OCI-LY1 (cell line): ENCODE results near the gene C2CD4D.

Source experiments
- H2AFZ ChIP-seq: fragments of 200-600 bp; sonication (generic), shearing (Covaris generic); 2 replicates; pipeline ENCODE4 v1.6.0; 2014; ENCODE audit warnings: antibody characterized with exemption, mild to moderate bottlenecking, low read length
- H3F3A ChIP-seq: fragments of 200-600 bp; sonication (generic), shearing (Covaris generic); 2 replicates; pipeline ENCODE4 v1.6.0; 2014; ENCODE audit warnings: mild to moderate bottlenecking, antibody characterized with exemption, low read length, moderate library complexity; ENCODE audit not compliant: insufficient read depth
- H3K27ac ChIP-seq: fragments of 200-600 bp; sonication (generic); 2 replicates; pipeline ENCODE4 v1.5.1; 2014; ENCODE audit warnings: low read length, mixed run types, mild to moderate bottlenecking, low read depth; ENCODE audit not compliant: poor library complexity, severe bottlenecking
- H3K27me3 ChIP-seq: fragments of 200-600 bp; sonication (generic); 2 replicates; pipeline ENCODE4 v1.6.0; 2014; ENCODE audit warnings: antibody characterized with exemption, mild to moderate bottlenecking, low read length, moderate library complexity; ENCODE audit not compliant: insufficient read depth
- H3K36me3 ChIP-seq: fragments of 200-600 bp; sonication (generic); 2 replicates; pipeline ENCODE4 v1.6.1; 2014; ENCODE audit warnings: mild to moderate bottlenecking, antibody characterized with exemption, low read length, moderate library complexity, mixed read lengths; ENCODE audit not compliant: insufficient read depth
- H3K4me1 ChIP-seq: fragments of 200-600 bp; sonication (generic); 2 replicates; pipeline ENCODE4 v1.5.1; 2014; ENCODE audit warnings: mild to moderate bottlenecking, low read length, moderate library complexity; ENCODE audit not compliant: insufficient read depth, severe bottlenecking
- H3K4me2 ChIP-seq: fragments of 200-600 bp; sonication (generic), shearing (Covaris generic); 2 replicates; pipeline ENCODE4 v1.6.1; 2014; ENCODE audit warnings: low read length
- H3K4me3 ChIP-seq: fragments of 200-600 bp; sonication (generic); 2 replicates; pipeline ENCODE4 v1.5.1; 2014; ENCODE audit warnings: low read length, low read depth, mild to moderate bottlenecking, mixed read lengths; ENCODE audit not compliant: poor library complexity, severe bottlenecking
- H3K79me2 ChIP-seq: fragments of 200-600 bp; shearing (Covaris generic); 2 replicates; pipeline ENCODE4 v1.6.1; 2016; ENCODE audit warnings: mixed run types, low read length, mixed read lengths; ENCODE audit not compliant: insufficient read depth
- H3K9ac ChIP-seq: fragments of 200-600 bp; sonication (generic), shearing (Covaris generic); 2 replicates; pipeline ENCODE4 v1.6.1; 2014; ENCODE audit warnings: mild to moderate bottlenecking, low read length, mixed read lengths
- H3K9me2 ChIP-seq: fragments of 200-600 bp; sonication (generic), shearing (Covaris generic); 2 replicates; pipeline ENCODE4 v1.6.1; 2014; ENCODE audit warnings: low read depth, mild to moderate bottlenecking, low read length, mixed read lengths
- H3K9me3 ChIP-seq: fragments of 200-600 bp; shearing (Covaris generic); 2 replicates; pipeline ENCODE4 v1.6.1; 2014; ENCODE audit warnings: low read length, mixed read lengths
- H4K20me1 ChIP-seq: fragments of 200-600 bp; sonication (generic), shearing (Covaris generic); 2 replicates; pipeline ENCODE4 v1.6.0; 2016; ENCODE audit warnings: mild to moderate bottlenecking, low read length; ENCODE audit not compliant: insufficient read depth
- CTCF ChIP-seq: fragments of 200-600 bp; sonication (generic), shearing (Covaris generic); IDR thresholded peaks from 2 replicates; pipeline ENCODE4 v1.5.1; 2017; ENCODE audit warnings: mild to moderate bottlenecking, antibody characterized with exemption, low read length, moderate library complexity, mixed read lengths
- EZH2 ChIP-seq: fragments of 200-600 bp; sonication (generic), shearing (Covaris generic); IDR thresholded peaks from 2 replicates; pipeline ENCODE4 v1.8.0; 2017; ENCODE audit warnings: borderline replicate concordance, mixed run types, mild to moderate bottlenecking, antibody characterized with exemption, low read length, moderate library complexity, mixed read lengths

Gene C2CD4D

GRCh38 chr1:151860504-151861187 is 21.0 kb upstream of the C2CD4D start:
- H3K9me3 ChIP-seq = no peaks in the 10 kb centered on the region
- no peaks in the 10 kb centered on the region for H3K4me1 ChIP-seq
- no peak overlapping the region for H3K4me2 ChIP-seq
- H4K20me1 ChIP-seq = no peaks in the 10 kb centered on the region
- H3K27me3 ChIP-seq = peaks cover 6% of the 10 kb centered on the region; the same call in 1 of the 2 replicates
- no peaks in the 10 kb centered on the region for H3K36me3 ChIP-seq
- no peak overlapping the region for H2AFZ ChIP-seq
- no peak overlapping the region for H3K9ac ChIP-seq
- no peaks in the 10 kb centered on the region for H3K79me2 ChIP-seq
- no peaks in the 10 kb centered on the region for H3K9me2 ChIP-seq
- no peaks in the 10 kb centered on the region for H3F3A ChIP-seq
- no peak overlapping the region for H3K27ac ChIP-seq
- TF ChIP-seq EZH2 (no peak), CTCF (no peak)
- H3K4me3 ChIP-seq = no peak overlapping the region

- TF ChIP-seq CTCF (no peak), EZH2 (no peak)
- no peak overlapping the region for H3K4me2 ChIP-seq
- H3K9me2 ChIP-seq = no peaks in the 10 kb centered on the region
- H4K20me1 ChIP-seq = no peaks in the 10 kb centered on the region
- no peaks in the 10 kb centered on the region for H3K79me2 ChIP-seq
- H3K27me3 ChIP-seq = peaks cover 6% of the 10 kb centered on the region; the same call in 1 of the 2 replicates
- no peak overlapping the region for H3K9ac ChIP-seq
- H3K27ac ChIP-seq = no peak overlapping the region
- no peak overlapping the region for H2AFZ ChIP-seq
- H3K4me1 ChIP-seq = no peaks in the 10 kb centered on the region
- no peaks in the 10 kb centered on the region for H3K9me3 ChIP-seq
- no peaks in the 10 kb centered on the region for H3K36me3 ChIP-seq
- H3F3A ChIP-seq = no peaks in the 10 kb centered on the region
- H3K4me3 ChIP-seq = no peak overlapping the region
These were observed 20.3 kb upstream of the C2CD4D start for GRCh38 chr1:151859891-151860293.

- no peak overlapping the region for H3K4me2 ChIP-seq
- H3K9ac ChIP-seq = no peak overlapping the region
- H3K4me3 ChIP-seq = no peak overlapping the region
- H3K79me2 ChIP-seq = no peaks in the 10 kb centered on the region
- H3K9me3 ChIP-seq = no peaks in the 10 kb centered on the region
- no peaks in the 10 kb centered on the region for H3K4me1 ChIP-seq
- no peaks in the 10 kb centered on the region for H3K36me3 ChIP-seq
- no peak for TF ChIP-seq CTCF
- no peak for TF ChIP-seq EZH2
- H3F3A ChIP-seq = no peaks in the 10 kb centered on the region
- H4K20me1 ChIP-seq = no peaks in the 10 kb centered on the region
- no peaks in the 10 kb centered on the region for H3K9me2 ChIP-seq
- no peak overlapping the region for H3K27ac ChIP-seq
- H3K27me3 ChIP-seq = peaks cover 6% of the 10 kb centered on the region; the same call in 1 of the 2 replicates
- H2AFZ ChIP-seq = no peak overlapping the region
These were observed 19.5 kb upstream of the C2CD4D start for GRCh38 chr1:151858886-151859665.
